SH-SY5Y (cell line): ENCODE data around the gene TOX3.

Source experiments
- GATA2 ChIP-seq: IDR thresholded peaks from 2 replicates; pipeline ENCODE4 v1.6.1; 2011; ENCODE audit warnings: mild to moderate bottlenecking, low read depth, low read length
- GATA3 ChIP-seq: IDR thresholded peaks from 2 replicates; pipeline ENCODE4 v1.6.1; 2011; ENCODE audit warnings: low read depth, mild to moderate bottlenecking, low read length, moderate library complexity

GRCh38 chr16:52584354-52585320 lies 37.7 kb upstream of the TOX3 start:
- TF ChIP-seq GATA2 (no peak), GATA3 (no peak)
